Keratinocyte (primary cell): ENCODE data around the gene L1CAM. TPM values are rescaled to one million over a fixed set of nuclear protein-coding genes. Genes with fewer than 3 reads are reported as not detected.

Experiments used
- DNase-seq: peaks from one replicate; pipeline ENCODE4 v3.0.0-alpha.2; 2011; ENCODE audit warnings: low read depth, missing footprints, low spot score
- FAIRE-seq: peaks from 2 replicates; lab custom pipeline; 2011; peaks lifted over from hg19 to GRCh38; lab: Jason Lieb, UNC
- H2AFZ ChIP-seq: 2 replicates; pipeline ENCODE4 v1.6.0; 2012; ENCODE audit warnings: low read length, control low read depth, inconsistent platforms; ENCODE audit not compliant: control insufficient read depth
- H3K27ac ChIP-seq: 2 replicates; pipeline ENCODE4 v1.5.1; 2011; ENCODE audit warnings: low read length; ENCODE audit not compliant: control insufficient read depth, insufficient read depth
- H3K27me3 ChIP-seq: 3 replicates; pipeline ENCODE4 v1.6.0; 2011; ENCODE audit warnings: low read length; ENCODE audit not compliant: control insufficient read depth, insufficient read depth; ENCODE audit errors: extremely low read depth
- H3K36me3 ChIP-seq, 2 experiments: 2 replicates in 1 of 2; 3 replicates in 1 of 2; pipeline ENCODE4 v1.5.1; 2011; ENCODE audit warnings: low read length in 2 of 2, mild to moderate bottlenecking in 1 of 2; ENCODE audit not compliant: control insufficient read depth in 2 of 2, insufficient read depth in 2 of 2; ENCODE audit errors: extremely low read depth in 1 of 2
- H3K4me1 ChIP-seq: 3 replicates; pipeline ENCODE4 v1.5.1; 2011; ENCODE audit warnings: low read length; ENCODE audit not compliant: control insufficient read depth, insufficient read depth; ENCODE audit errors: extremely low read depth
- H3K4me2 ChIP-seq: 3 replicates; pipeline ENCODE4 v1.6.0; 2011; ENCODE audit warnings: low read depth, low read length; ENCODE audit not compliant: control insufficient read depth, insufficient read depth; ENCODE audit errors: extremely low read depth
- H3K4me3 ChIP-seq, 3 experiments: fragments of 200-600 bp in 1 of 3; sonication (generic) in 1 of 3; 2 replicates in 2 of 3; 3 replicates in 1 of 3; pipeline ENCODE4 v1.5.1; 2011 to 2016; ENCODE audit warnings: low read length in 3 of 3, mild to moderate bottlenecking in 3 of 3, control low read depth in 2 of 3, inconsistent platforms in 1 of 3, low read depth in 1 of 3, mixed read lengths in 1 of 3, mixed run types in 1 of 3, moderate library complexity in 1 of 3; ENCODE audit not compliant: control insufficient read depth in 2 of 3, insufficient read depth in 2 of 3; ENCODE audit errors: extremely low read depth in 1 of 3
- H3K79me2 ChIP-seq: 2 replicates; pipeline ENCODE4 v1.6.0; 2012; ENCODE audit warnings: low read length; ENCODE audit not compliant: control insufficient read depth, insufficient read depth
- H3K9ac ChIP-seq: 3 replicates; pipeline ENCODE4 v1.6.0; 2011; ENCODE audit warnings: low read length; ENCODE audit not compliant: control insufficient read depth, insufficient read depth; ENCODE audit errors: extremely low read depth
- H3K9me1 ChIP-seq: 3 replicates; pipeline ENCODE4 v1.6.0; 2011; ENCODE audit warnings: low read length; ENCODE audit not compliant: control insufficient read depth, insufficient read depth; ENCODE audit errors: extremely low read depth
- H3K9me3 ChIP-seq: 2 replicates; pipeline ENCODE4 v1.5.1; 2012; ENCODE audit warnings: low read depth, low read length; ENCODE audit not compliant: control insufficient read depth
- H4K20me1 ChIP-seq: 3 replicates; pipeline ENCODE4 v1.6.0; 2011; ENCODE audit warnings: low read length; ENCODE audit not compliant: control insufficient read depth, insufficient read depth; ENCODE audit errors: extremely low read depth
- EZH2 ChIP-seq: IDR thresholded peaks from one replicate; pipeline ENCODE4 v1.6.1; 2012; ENCODE audit warnings: inconsistent platforms, mild to moderate bottlenecking, low read length, moderate library complexity
- dilution Hi-C: fragments of 300-500 bp; cut with MboI; formaldehyde crosslinking; loops from one replicate; pipeline ENCODE4 v1.7.0; 2020; ENCODE audit warnings: low sequenced_read_pairs; ENCODE audit not compliant: extremely low pct_ligation_motif_present
- polyA plus RNA-seq, 5 experiments: library from polyadenylated mRNA; depleted of rRNA in 3 of 5; stranded (reverse) in 3 of 5; stranded (forward) in 1 of 5; unstranded in 1 of 5; fragments of >200 nt; gene quantifications; 1 replicate in 1 of 5; 2 replicates in 3 of 5; 3 replicates in 1 of 5; pipeline versions ENCODE4 v1.2.1 to v1.2.3, GENCODE V29; 2011 to 2012; ENCODE audit warnings: missing spikeins in 2 of 5, low read depth in 1 of 5, low replicate concordance in 1 of 5
- TF ChIP-seq, protein P1 (sequence below), 3 experiments: IDR thresholded peaks in 1 of 3; conservative IDR thresholded peaks in 1 of 3; optimal IDR thresholded peaks in 1 of 3; 2 replicates in 2 of 3; 3 replicates in 1 of 3; pipeline versions ENCODE3 to v1.5.1; 2011; ENCODE audit warnings: low read length in 3 of 3, mild to moderate bottlenecking in 3 of 3, moderate library complexity in 2 of 3, control low read depth in 1 of 3, inconsistent platforms in 1 of 3; ENCODE audit not compliant: insufficient read depth in 2 of 3; ENCODE audit errors: extremely low read depth in 1 of 3

Gene L1CAM
- polyA plus RNA-seq, 1 donor (not counting 4 experiments of a cell fraction or from before 2014, with no cell fraction given): 18.2 TPM

DNA sequence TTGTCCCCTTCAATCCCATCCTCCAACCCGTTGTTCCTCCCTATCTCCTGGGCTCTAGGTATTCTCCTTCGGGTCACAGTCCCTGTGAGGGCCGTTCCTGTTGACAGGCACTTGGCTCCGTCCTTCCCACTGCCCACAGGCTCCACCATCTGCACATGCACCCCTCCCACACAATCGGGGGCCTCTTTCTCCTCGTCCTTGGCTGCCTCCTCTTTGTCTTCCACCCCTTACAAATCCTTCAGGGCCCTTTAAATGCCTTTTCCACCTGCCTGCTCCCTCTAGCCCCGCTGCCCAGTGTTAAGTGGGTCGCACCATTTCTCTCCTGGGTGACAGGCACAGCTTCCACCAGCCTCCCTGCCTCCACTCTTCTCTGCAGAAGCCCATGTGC is 15.8 kb upstream of the L1CAM start:
- TF ChIP-seq EZH2: no peak
- TF ChIP-seq, protein P1, sequence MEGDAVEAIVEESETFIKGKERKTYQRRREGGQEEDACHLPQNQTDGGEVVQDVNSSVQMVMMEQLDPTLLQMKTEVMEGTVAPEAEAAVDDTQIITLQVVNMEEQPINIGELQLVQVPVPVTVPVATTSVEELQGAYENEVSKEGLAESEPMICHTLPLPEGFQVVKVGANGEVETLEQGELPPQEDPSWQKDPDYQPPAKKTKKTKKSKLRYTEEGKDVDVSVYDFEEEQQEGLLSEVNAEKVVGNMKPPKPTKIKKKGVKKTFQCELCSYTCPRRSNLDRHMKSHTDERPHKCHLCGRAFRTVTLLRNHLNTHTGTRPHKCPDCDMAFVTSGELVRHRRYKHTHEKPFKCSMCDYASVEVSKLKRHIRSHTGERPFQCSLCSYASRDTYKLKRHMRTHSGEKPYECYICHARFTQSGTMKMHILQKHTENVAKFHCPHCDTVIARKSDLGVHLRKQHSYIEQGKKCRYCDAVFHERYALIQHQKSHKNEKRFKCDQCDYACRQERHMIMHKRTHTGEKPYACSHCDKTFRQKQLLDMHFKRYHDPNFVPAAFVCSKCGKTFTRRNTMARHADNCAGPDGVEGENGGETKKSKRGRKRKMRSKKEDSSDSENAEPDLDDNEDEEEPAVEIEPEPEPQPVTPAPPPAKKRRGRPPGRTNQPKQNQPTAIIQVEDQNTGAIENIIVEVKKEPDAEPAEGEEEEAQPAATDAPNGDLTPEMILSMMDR (optimal IDR thresholded peaks at IDR 0.05 in 1 of 3, IDR thresholded peaks at IDR 0.05 in 1 of 3, conservative IDR thresholded peaks at IDR 0.05 in 1 of 3; ENCODE audit: extremely low read depth in 1 of 3, insufficient read depth in 2 of 3, low read length in 3 of 3): no peak
- no peaks in the 10 kb centered on the region for H3K27me3 ChIP-seq
- H3K4me1 ChIP-seq: peaks cover 8% of the 10 kb centered on the region
- H3K4me2 ChIP-seq: no peak overlapping the region
- H3K36me3 ChIP-seq: no peaks in the 10 kb centered on the region
- no peaks in the 10 kb centered on the region for H3K9me3 ChIP-seq
- FAIRE-seq (no peak), DNase-seq (no peak)
- H3K79me2 ChIP-seq: no peaks in the 10 kb centered on the region
- dilution Hi-C loops: no loop called here
- no peak overlapping the region for H3K4me3 ChIP-seq
- H3K9me1 ChIP-seq: no peaks in the 10 kb centered on the region
- no peak overlapping the region for H2AFZ ChIP-seq
- H3K9ac ChIP-seq: no peak overlapping the region
- no peaks in the 10 kb centered on the region for H4K20me1 ChIP-seq
- no peak overlapping the region for H3K27ac ChIP-seq

- H3K4me2 ChIP-seq: peak overlapping the region; percentile 32
- dilution Hi-C loops: no loop called here
- DNase-seq (peak; percentile 60), FAIRE-seq (no peak)
- no peaks in the 10 kb centered on the region for H3K27me3 ChIP-seq
- H3K79me2 ChIP-seq: no peaks in the 10 kb centered on the region
- H3K27ac ChIP-seq: no peak overlapping the region
- no peaks in the 10 kb centered on the region for H3K9me1 ChIP-seq
- peaks cover 8% of the 10 kb centered on the region for H3K4me1 ChIP-seq
- no peaks in the 10 kb centered on the region for H4K20me1 ChIP-seq
- H3K9ac ChIP-seq: no peak overlapping the region
- no peak for TF ChIP-seq EZH2
- TF ChIP-seq, protein P1 (optimal IDR thresholded peaks at IDR 0.05 in 1 of 3, IDR thresholded peaks at IDR 0.05 in 1 of 3, conservative IDR thresholded peaks at IDR 0.05 in 1 of 3; ENCODE audit: extremely low read depth in 1 of 3, insufficient read depth in 2 of 3, low read length in 3 of 3): no peak
- no peak overlapping the region for H3K4me3 ChIP-seq
- no peak overlapping the region for H2AFZ ChIP-seq
- H3K9me3 ChIP-seq: no peaks in the 10 kb centered on the region
- no peaks in the 10 kb centered on the region for H3K36me3 ChIP-seq
Observed at GRCh38 chrX:153900831-153901752, 15.1 kb upstream of the L1CAM start.
